Measurements from ENCODE around the gene SLC25A31.

SLC25A31 gene

DNA sequence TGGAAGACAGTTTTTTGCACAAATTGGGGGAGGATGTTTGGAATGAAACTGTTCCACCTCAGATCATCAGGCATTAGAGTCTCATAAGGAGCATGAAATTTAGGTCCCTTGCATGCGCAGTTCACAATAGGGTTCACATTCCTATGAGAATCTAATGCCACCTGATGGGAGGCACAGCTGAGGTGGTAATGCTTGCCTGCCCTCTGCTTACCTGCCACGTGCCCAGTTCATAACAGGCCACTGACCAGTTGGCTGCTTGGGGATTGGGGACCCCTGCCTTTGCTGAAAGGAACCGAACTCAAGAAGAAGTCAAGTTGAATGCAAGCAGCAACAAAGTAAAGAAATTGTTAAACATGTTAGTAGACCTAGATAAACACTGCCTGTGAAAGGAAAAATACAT is 47.3 kb downstream of the SLC25A31 start:
- DNase-seq (ENCODE audit: low read depth), result no peak

GRCh38 chr4:127778102-127778501 is 47.9 kb downstream of the SLC25A31 start:
- no peak for DNase-seq (ENCODE audit: low read depth)

DNA sequence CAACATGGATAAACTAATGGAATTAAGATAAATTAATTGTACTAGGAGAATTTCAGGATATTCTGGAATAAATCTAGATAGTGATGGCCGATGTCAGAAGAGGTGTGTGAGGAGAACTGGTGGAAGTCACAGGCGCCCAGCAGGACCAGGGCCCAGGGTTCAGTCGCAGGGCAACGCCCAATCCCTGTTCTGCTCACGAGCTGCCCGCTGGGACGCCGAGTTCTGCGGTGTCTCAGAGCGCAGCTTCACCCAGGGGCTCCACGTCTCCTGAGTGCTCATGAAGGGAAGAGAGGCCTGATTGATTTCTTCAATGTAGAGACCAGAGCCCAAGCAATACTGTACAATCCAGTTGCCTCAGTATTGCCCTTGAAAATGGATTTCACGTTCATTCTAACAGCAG is 50.4 kb downstream of the SLC25A31 start:
- DNase-seq (ENCODE audit: low read depth), result no peak

DNA sequence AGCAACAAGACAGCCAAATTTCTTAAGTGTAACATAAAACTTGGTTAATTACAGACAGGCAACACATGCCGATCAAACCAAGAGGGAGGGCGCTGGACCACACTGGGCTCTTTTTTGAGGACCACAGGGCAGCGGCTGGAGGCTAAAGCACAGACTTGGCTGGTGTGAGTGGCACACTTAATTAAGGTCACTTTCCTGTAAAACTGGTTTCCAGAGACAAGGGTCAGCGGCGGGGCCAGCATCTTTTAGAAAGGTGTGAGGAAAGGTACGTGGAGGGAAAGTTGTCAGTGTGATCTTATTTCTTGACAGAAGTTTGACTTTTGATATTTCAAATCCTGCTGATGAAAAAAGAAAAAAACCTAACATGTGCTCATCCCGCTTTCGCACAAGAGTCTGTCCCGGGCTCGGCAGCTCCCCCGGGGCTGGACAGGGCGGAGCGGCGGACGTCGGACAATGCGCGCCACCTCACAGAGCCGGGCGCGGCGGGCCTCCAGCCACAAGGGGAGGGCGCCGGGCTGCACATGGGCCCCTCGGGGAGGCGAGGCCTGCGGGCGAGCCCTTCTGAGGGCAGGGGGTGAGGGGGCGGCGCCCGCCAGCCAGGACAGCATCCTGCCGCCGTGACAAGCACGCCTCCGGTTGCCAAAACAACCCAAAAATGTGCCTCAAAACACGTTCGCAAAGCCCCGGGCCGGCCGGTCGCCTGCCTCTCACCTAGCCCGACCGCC is 51.3 kb downstream of the SLC25A31 start:
- no peak for DNase-seq (ENCODE audit: low read depth)

DNA sequence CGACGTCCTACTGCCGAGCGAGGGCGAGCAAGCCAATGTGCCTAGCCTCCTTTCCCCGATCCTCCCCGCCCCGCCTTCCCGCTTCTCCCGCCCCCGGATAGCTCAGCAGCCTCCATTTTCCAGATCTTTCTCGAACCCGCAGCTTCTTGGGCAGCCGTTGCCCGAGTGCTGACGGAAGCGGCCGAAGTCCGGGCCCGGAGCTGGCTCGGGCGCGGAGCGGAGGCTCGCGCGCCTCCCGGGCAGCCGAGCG is 51.8 kb downstream of the SLC25A31 start:
- no peak for DNase-seq (ENCODE audit: low read depth)

DNA sequence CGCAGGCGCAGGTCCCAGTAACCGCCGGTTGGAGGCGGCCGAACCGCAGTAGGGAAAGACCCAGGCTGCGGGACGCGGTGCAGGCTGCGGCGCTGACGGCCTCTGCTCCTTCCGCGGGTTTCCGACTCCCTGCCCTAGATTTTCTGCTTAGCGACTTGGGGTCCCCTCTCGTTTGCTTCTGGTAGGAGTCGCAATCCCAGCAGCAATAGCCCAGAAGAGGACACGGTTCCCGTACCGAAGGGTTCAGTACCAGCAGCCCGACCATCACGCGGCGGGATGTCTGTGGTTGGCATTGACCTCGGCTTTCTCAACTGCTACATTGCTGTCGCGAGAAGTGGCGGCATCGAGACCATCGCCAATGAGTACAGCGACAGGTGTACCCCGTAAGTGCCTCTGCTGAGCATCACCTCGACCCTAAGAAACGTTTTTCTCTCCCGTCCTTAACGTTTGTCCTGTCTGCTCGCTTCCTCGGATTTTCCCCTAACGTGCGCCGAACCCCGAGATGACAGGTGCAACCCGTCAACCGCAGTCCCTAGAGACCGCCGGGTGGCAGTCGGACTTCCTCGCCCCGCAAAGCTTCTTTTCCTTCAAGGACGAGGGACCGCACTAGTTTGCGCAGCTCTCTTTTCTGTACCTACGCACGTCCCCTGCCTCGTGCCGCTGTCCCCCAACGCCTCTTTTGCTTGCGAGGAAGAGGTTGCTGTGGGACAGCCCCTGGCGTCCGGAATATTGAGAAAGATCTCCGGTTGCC is 52.2 kb downstream of the SLC25A31 start, which contains the start of gene HSPA4L:
Gene HSPA4L (plus strand): TSS at position 48 of the 751 bp plus-strand sequence. CDS start 229 bp downstream, at position 277.
- DNase-seq (ENCODE audit: low read depth), result peak; percentile 9

GRCh38 chr4:127783026-127783769 is 53.0 kb downstream of the SLC25A31 start:
- no peak for DNase-seq (ENCODE audit: low read depth)

DNA sequence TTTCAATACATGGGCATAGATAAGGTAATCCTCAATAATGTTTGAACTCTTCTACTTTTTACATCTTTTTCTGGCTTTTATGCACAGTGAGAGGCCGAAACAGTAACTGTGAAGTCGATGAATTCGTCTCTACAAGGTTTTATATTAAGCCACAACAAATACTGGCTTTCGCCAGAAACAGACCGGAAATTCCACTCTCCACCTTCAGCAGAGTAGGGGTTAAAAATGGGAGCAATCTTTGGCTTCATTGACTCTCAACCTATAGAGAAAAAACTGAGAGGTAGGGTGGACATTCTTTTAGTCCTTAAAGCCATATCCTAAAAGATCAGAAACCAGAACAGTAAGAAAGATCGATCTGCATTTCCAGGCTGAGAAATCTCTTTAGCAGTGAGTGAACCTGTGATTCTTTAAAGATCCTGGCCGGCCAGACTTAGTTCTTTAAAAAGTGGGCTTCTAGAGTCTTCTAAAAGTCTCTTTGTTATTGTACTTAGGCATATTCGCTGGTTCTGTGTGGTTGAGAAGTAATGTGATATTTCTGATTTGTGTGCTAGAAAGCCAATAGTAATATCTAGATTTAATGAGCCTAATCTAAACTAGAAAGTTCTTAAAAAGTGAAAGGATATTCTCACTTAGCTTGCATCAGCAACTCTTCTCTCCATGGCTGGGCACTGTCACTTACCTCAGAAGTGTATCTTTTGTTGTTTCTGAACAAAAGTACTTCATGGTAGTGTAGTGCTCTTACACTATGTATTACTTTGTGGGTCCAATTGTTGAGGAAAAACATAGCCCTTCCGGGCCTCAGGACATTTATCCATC is 54.0 kb downstream of the SLC25A31 start:
- DNase-seq (ENCODE audit: low read depth), result no peak

DNA sequence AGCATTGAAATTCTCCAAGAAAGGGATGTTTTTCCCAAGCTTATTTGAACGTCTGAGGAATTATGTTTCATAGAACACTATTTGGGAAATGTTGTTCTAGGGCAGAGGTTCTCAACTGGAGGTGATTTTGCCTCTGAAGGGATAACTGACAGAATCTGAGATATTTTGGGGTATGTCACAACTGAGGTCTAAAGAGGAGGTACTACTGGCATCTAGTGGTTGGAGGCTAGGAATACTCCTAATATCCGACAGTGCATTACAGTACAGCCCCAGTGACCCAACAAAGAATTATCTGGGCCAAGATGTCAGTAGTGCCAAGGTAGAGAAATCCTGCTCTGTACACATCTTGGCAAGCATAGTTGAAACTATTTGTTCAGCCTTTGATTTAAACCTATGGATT is 58.3 kb downstream of the SLC25A31 start:
- DNase-seq (ENCODE audit: low read depth), result no peak

DNA sequence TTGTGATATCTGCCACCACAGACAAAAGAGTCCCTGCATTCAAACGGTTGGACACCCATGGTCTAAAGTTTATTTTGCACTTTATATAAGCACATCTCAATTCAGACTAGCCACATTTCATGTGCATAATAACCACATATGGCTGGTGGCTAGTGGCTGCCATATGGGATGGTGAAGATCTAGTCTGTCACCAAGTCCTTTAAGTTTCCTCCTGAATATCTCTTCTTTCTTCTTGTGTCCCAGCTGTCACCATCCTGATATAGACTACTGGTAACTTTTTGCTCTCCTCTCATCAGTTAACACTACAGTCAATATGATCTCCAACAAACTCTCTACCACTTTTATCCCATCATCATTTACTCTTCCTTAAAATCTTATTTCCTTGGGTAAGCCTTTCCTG is 61.2 kb downstream of the SLC25A31 start:
- DNase-seq (ENCODE audit: low read depth), result no peak

DNA sequence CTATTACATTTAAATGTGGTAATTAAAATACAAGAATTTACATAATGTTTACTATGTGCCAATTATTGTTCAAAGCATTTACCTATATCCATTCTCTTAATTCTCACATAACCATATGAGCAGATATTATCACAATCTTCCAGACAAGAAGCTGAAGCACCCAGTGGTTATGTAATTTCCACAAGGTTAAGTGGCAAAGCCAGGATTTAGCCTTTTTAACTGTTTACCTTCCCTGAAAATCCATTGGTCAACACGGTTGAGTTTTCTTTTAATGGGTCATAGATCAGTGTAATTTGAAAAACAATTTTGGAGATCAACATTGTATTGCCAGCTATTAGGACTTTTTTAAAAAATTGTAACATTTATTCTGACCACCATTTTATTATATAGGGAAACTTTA is 63.3 kb downstream of the SLC25A31 start:
- no peak for DNase-seq (ENCODE audit: low read depth)

- no peak for DNase-seq (ENCODE audit: low read depth)
These were observed 69.5 kb downstream of the SLC25A31 start for GRCh38 chr4:127799711-127800110.

- no peak for DNase-seq (ENCODE audit: low read depth)
These were observed 79.1 kb downstream of the SLC25A31 start for GRCh38 chr4:127809173-127809800.

- no peak for DNase-seq (ENCODE audit: low read depth)
These were observed 80.4 kb downstream of the SLC25A31 start for GRCh38 chr4:127810551-127810950.

DNA sequence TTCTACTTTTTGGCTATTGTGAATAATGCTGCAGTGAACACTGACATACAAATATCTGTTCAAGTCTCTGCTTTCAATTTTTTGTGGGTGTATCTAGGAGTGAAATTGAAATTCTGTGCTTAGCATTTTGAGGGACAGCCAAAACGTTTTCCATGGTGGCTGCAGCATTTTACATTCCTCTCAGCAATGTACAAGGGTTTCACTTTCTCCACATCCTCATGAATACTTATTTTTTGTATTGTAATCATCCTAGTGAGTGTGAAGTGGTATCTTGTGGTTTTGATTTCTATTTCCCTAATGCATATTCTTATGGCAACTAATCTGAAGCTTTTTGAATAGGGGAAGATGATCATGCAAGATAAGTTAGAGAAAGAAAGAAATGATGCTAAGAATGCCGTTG is 92.2 kb downstream of the SLC25A31 start:
- DNase-seq (ENCODE audit: low read depth), result no peak

All from T follicular helper cell (primary cell).